Measurements from ENCODE around the gene TBC1D16. TPM values are rescaled to one million over a fixed set of nuclear protein-coding genes. Genes with fewer than 3 reads are reported as not detected.

TBC1D16 gene
- total RNA-seq, 1 donor, result 68.8 TPM

DNA sequence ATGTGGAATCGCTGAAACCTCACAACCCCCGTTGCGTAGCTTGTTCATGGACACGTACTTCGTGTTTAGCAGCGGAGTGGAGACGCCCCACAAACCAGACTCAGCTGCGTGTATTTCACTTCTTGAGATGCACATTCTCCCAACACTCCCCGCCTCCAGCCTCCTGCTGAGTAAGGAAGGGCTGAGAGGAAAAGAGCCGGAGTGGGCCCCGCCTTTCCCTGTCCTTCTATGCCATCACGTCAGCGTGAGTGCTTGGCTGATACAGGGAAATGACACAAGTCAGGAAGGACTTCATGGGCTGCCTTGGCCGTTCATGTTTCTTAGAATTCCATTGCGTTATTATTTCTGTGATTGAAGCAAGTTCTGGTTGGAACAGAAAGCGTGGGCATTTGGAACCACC is 127.8 kb downstream of the TBC1D16 start:
- no peak overlapping the region for H3K4me3 ChIP-seq (ENCODE audit: insufficient read depth, low read length)
- no peaks in the 10 kb centered on the region for H4K20me1 ChIP-seq (ENCODE audit: insufficient read depth, low read length)
- peaks cover 8% of the 10 kb centered on the region for H3K27me3 ChIP-seq (ENCODE audit: insufficient read depth, low read length)
- TF ChIP-seq, protein P1, sequence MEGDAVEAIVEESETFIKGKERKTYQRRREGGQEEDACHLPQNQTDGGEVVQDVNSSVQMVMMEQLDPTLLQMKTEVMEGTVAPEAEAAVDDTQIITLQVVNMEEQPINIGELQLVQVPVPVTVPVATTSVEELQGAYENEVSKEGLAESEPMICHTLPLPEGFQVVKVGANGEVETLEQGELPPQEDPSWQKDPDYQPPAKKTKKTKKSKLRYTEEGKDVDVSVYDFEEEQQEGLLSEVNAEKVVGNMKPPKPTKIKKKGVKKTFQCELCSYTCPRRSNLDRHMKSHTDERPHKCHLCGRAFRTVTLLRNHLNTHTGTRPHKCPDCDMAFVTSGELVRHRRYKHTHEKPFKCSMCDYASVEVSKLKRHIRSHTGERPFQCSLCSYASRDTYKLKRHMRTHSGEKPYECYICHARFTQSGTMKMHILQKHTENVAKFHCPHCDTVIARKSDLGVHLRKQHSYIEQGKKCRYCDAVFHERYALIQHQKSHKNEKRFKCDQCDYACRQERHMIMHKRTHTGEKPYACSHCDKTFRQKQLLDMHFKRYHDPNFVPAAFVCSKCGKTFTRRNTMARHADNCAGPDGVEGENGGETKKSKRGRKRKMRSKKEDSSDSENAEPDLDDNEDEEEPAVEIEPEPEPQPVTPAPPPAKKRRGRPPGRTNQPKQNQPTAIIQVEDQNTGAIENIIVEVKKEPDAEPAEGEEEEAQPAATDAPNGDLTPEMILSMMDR (IDR thresholded peaks at IDR 0.05; ENCODE audit: extremely low read depth, low read depth, low read length), result no peak
- no peaks in the 10 kb centered on the region for H3K4me1 ChIP-seq (ENCODE audit: insufficient read depth, low read length)
- H3K36me3 ChIP-seq (ENCODE audit: insufficient read depth, low read length), result no peaks in the 10 kb centered on the region
- H3K27ac ChIP-seq (ENCODE audit: low read depth, low read length), result no peak overlapping the region
- no peak for DNase-seq (ENCODE audit: insufficient read length, low spot score, missing footprints)
- H3K4me2 ChIP-seq (ENCODE audit: insufficient read depth, low read length), result no peak overlapping the region
- H3K79me2 ChIP-seq (ENCODE audit: insufficient read depth, low read length), result no peaks in the 10 kb centered on the region
- H3K9me3 ChIP-seq (ENCODE audit: low read depth, low read length), result no peaks in the 10 kb centered on the region
- no peak overlapping the region for H2AFZ ChIP-seq (ENCODE audit: low read length)

DNA sequence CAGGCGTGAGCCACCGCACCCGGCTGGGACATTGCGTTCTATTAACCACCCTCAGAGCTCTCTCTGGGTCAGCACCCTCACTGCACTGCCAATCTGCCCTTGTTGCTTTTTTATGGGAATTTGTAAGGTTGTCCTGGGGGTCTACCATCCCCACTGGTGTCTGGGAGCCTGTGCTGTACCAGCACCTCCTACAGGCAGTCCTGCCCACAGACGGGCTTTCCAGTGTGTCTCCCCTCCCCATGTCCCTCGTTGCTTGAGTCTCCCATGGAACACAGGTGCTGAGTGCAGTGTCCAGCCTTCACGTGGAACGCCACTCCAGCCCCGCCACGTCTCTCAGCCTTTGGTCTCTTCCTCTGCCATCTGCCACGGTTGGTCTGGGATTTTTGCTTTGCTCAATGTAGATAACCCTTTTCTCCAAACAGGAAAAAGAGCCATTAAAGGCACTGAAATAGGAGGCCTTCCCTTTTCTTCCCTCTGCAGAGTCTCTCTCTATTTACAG is 128.4 kb downstream of the TBC1D16 start:
- TF ChIP-seq, protein P1 (IDR thresholded peaks at IDR 0.05; ENCODE audit: extremely low read depth, low read depth, low read length), result no peak
- no peaks in the 10 kb centered on the region for H4K20me1 ChIP-seq (ENCODE audit: insufficient read depth, low read length)
- no peak overlapping the region for H3K27ac ChIP-seq (ENCODE audit: low read depth, low read length)
- no peak overlapping the region for H3K4me2 ChIP-seq (ENCODE audit: insufficient read depth, low read length)
- H3K27me3 ChIP-seq (ENCODE audit: insufficient read depth, low read length), result peaks cover 12% of the 10 kb centered on the region
- DNase-seq (ENCODE audit: insufficient read length, low spot score, missing footprints), result peak; percentile 75
- H3K36me3 ChIP-seq (ENCODE audit: insufficient read depth, low read length), result no peaks in the 10 kb centered on the region
- no peak overlapping the region for H3K4me3 ChIP-seq (ENCODE audit: insufficient read depth, low read length)
- no peak overlapping the region for H2AFZ ChIP-seq (ENCODE audit: low read length)
- no peaks in the 10 kb centered on the region for H3K4me1 ChIP-seq (ENCODE audit: insufficient read depth, low read length)
- H3K9me3 ChIP-seq (ENCODE audit: low read depth, low read length), result no peaks in the 10 kb centered on the region
- no peaks in the 10 kb centered on the region for H3K79me2 ChIP-seq (ENCODE audit: insufficient read depth, low read length)

DNA sequence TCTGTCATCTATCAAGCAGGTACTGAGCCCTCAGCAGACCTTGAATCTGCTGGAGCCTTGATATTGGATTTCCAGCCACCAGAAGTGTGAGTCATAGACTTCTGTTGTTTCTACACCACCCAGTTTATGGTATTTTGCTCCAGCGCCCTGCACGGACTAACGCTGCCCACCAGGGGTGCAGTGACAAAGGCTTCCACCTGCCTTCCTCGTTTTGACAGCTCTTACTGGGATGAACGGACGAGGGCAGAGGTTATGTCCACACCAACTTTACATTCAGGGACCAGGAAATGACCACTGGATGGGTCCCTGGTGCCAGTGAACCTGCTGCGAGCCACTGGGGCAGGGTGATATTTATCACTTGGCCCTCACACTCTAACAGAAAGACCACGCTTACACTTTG is 129.8 kb downstream of the TBC1D16 start:
- no peaks in the 10 kb centered on the region for H3K4me1 ChIP-seq (ENCODE audit: insufficient read depth, low read length)
- H2AFZ ChIP-seq (ENCODE audit: low read length), result no peak overlapping the region
- no peak overlapping the region for H3K27ac ChIP-seq (ENCODE audit: low read depth, low read length)
- H3K9me3 ChIP-seq (ENCODE audit: low read depth, low read length), result no peaks in the 10 kb centered on the region
- H3K27me3 ChIP-seq (ENCODE audit: insufficient read depth, low read length), result peaks cover 24% of the 10 kb centered on the region
- H4K20me1 ChIP-seq (ENCODE audit: insufficient read depth, low read length), result no peaks in the 10 kb centered on the region
- H3K79me2 ChIP-seq (ENCODE audit: insufficient read depth, low read length), result no peaks in the 10 kb centered on the region
- TF ChIP-seq, protein P1 (IDR thresholded peaks at IDR 0.05; ENCODE audit: extremely low read depth, low read depth, low read length), result peak; percentile 18
- H3K4me3 ChIP-seq (ENCODE audit: insufficient read depth, low read length), result no peak overlapping the region
- no peaks in the 10 kb centered on the region for H3K36me3 ChIP-seq (ENCODE audit: insufficient read depth, low read length)
- no peak overlapping the region for H3K4me2 ChIP-seq (ENCODE audit: insufficient read depth, low read length)
- peak; percentile 53 for DNase-seq (ENCODE audit: insufficient read length, low spot score, missing footprints)

DNA sequence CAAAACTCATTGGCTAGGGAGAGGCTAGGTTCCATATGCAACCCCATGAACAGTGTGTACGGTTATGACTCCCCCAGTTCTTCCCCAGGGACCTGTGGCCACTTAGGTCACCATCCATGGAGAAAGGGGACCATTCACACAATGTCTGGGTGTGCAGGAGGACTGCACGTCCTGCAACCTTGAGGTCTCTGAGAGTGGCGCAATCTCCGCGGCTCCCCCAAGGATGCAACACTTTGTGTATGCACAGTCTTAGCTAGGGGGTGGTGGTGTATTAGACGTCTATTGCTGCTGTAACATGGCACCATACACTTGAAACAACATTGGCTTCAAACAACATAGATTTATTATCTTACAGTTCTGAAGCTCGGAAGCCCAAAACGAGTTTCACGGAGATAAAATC is 130.8 kb downstream of the TBC1D16 start:
- Histone ChIP-seq H3K4me1 (ENCODE audit: insufficient read depth, low read length) (no peaks in the 10 kb centered on the region), H3K36me3 (ENCODE audit: insufficient read depth, low read length) (no peaks in the 10 kb centered on the region), H4K20me1 (ENCODE audit: insufficient read depth, low read length) (no peaks in the 10 kb centered on the region), H3K4me2 (ENCODE audit: insufficient read depth, low read length) (no peak overlapping the region), H3K9me3 (ENCODE audit: low read depth, low read length) (no peaks in the 10 kb centered on the region), H2AFZ (ENCODE audit: low read length) (no peak overlapping the region), H3K27me3 (ENCODE audit: insufficient read depth, low read length) (peaks cover 22% of the 10 kb centered on the region), H3K27ac (ENCODE audit: low read depth, low read length) (no peak overlapping the region), H3K79me2 (ENCODE audit: insufficient read depth, low read length) (no peaks in the 10 kb centered on the region), H3K4me3 (ENCODE audit: insufficient read depth, low read length) (no peak overlapping the region)
- TF ChIP-seq, protein P1 (IDR thresholded peaks at IDR 0.05; ENCODE audit: extremely low read depth, low read depth, low read length), result no peak
- DNase-seq (ENCODE audit: insufficient read length, low spot score, missing footprints), result peak; percentile 21
